Endothelial cell of umbilical vein (primary cell): ENCODE results near the gene XPO6. TPM values are rescaled to one million over a fixed set of nuclear protein-coding genes. Genes with fewer than 3 reads are reported as not detected.

Experiments used
- BruUV-seq: library from RNA; stranded (reverse); fragments of 400-500 nt; replicated peaks from 2 replicates; lab custom pipeline; 2021; lab: Mats Ljungman, UMichigan
- CTCF ChIA-PET: fragments of 300-600, 350-600 bp; sonication (Branson Sonifier 250); formaldehyde crosslinking; loops from one replicate; lab custom pipeline; 2021; ENCODE audit warnings: antibody characterized with exemption, inconsistent platforms; lab: Charles Lee
- POLR2A ChIA-PET: fragments of 300-600, 350-600 bp; sonication (Branson Sonifier 250); formaldehyde crosslinking; loops from one replicate; lab custom pipeline; 2021; ENCODE audit warnings: antibody characterized with exemption, inconsistent platforms; lab: Charles Lee
- DNase-seq: peaks from one replicate; pipeline ENCODE4 v3.0.0-alpha.2; 2011; ENCODE audit warnings: low read depth, low spot score
- FAIRE-seq: peaks from 2 replicates; lab custom pipeline; 2011; peaks lifted over from hg19 to GRCh38; lab: Jason Lieb, UNC
- H2AFZ ChIP-seq: 2 replicates; pipeline ENCODE4 v1.6.0; 2012; ENCODE audit warnings: low read depth, low read length, control low read depth, inconsistent platforms
- H3K27ac ChIP-seq: 2 replicates; pipeline ENCODE4 v1.5.1; 2011; ENCODE audit warnings: low read depth, mild to moderate bottlenecking, control low read depth, low read length, moderate library complexity; ENCODE audit not compliant: insufficient read depth
- H3K27me3 ChIP-seq, 2 experiments: 2 replicates each; pipeline versions ENCODE4 v1.6.0 to v1.6.1; 2011; ENCODE audit warnings: low read length in 2 of 2, mixed read lengths in 1 of 2; ENCODE audit not compliant: control insufficient read depth in 2 of 2, insufficient read depth in 2 of 2
- H3K36me3 ChIP-seq, 2 experiments: 2 replicates in 1 of 2; 3 replicates in 1 of 2; pipeline ENCODE4 v1.5.1; 2011; ENCODE audit warnings: low read length in 2 of 2, mild to moderate bottlenecking in 1 of 2, moderate library complexity in 1 of 2; ENCODE audit not compliant: control insufficient read depth in 2 of 2, insufficient read depth in 2 of 2; ENCODE audit errors: extremely low read depth in 1 of 2
- H3K4me1 ChIP-seq: 3 replicates; pipeline ENCODE4 v1.5.1; 2011; ENCODE audit warnings: mild to moderate bottlenecking, low read length; ENCODE audit not compliant: control insufficient read depth, insufficient read depth; ENCODE audit errors: extremely low read depth
- H3K4me2 ChIP-seq: 2 replicates; pipeline ENCODE4 v1.6.1; 2011; ENCODE audit warnings: low read length, control low read depth, mixed read lengths; ENCODE audit not compliant: insufficient read depth
- H3K4me3 ChIP-seq, 3 experiments: fragments of 200-600 bp in 1 of 3; sonication (generic), shearing (Covaris generic) in 1 of 3; replicated peaks in 1 of 3; 2 replicates each; pipeline ENCODE4 v1.5.1; 2011 to 2016; ENCODE audit warnings: control low read depth in 3 of 3, low read length in 3 of 3, mild to moderate bottlenecking in 2 of 3, inconsistent platforms in 1 of 3, low read depth in 1 of 3, moderate library complexity in 1 of 3; ENCODE audit not compliant: insufficient read depth in 1 of 3
- H3K79me2 ChIP-seq: 2 replicates; pipeline ENCODE4 v1.6.0; 2012; ENCODE audit warnings: low read length, inconsistent platforms; ENCODE audit not compliant: control insufficient read depth, insufficient read depth
- H3K9ac ChIP-seq: replicated peaks from 2 replicates; pipeline ENCODE3; 2011; ENCODE audit warnings: low read length, control low read depth; ENCODE audit not compliant: insufficient read depth; ENCODE audit errors: extremely low read depth
- H3K9me1 ChIP-seq: replicated peaks from 3 replicates; pipeline ENCODE4 v1.6.0; 2011; ENCODE audit warnings: mild to moderate bottlenecking, low read length; ENCODE audit not compliant: control insufficient read depth, insufficient read depth; ENCODE audit errors: extremely low read depth
- H3K9me3 ChIP-seq: replicated peaks from 2 replicates; pipeline ENCODE4 v1.5.1; 2012; ENCODE audit warnings: low read length, inconsistent platforms; ENCODE audit not compliant: control insufficient read depth, insufficient read depth
- H4K20me1 ChIP-seq: replicated peaks from 2 replicates; pipeline ENCODE3; 2011; ENCODE audit warnings: mild to moderate bottlenecking, low read length; ENCODE audit not compliant: control insufficient read depth, insufficient read depth; ENCODE audit errors: extremely low read depth
- FOS ChIP-seq: IDR thresholded peaks from 2 replicates; pipeline ENCODE4 v1.6.1; 2011; ENCODE audit warnings: mild to moderate bottlenecking, low read length, moderate library complexity, borderline replicate concordance; ENCODE audit not compliant: insufficient read depth
- JUN ChIP-seq: IDR thresholded peaks from 2 replicates; pipeline ENCODE4 v1.6.1; 2011; ENCODE audit warnings: borderline replicate concordance, low read depth; ENCODE audit not compliant: insufficient read length, insufficient read depth
- MYC ChIP-seq: IDR thresholded peaks from one replicate; pipeline ENCODE4 v1.6.1; 2011; ENCODE audit warnings: mild to moderate bottlenecking, low read depth, low read length
- POLR2A ChIP-seq: IDR thresholded peaks from 2 replicates; pipeline ENCODE4 v1.6.1; 2012; ENCODE audit warnings: low read depth, mild to moderate bottlenecking, control low read depth, low read length
- POLR2AphosphoS5 ChIP-seq: IDR thresholded peaks from 2 replicates; pipeline ENCODE4 v1.6.1; 2012; ENCODE audit warnings: low read depth, mild to moderate bottlenecking, control low read depth, low read length, moderate library complexity; ENCODE audit not compliant: insufficient read depth
- dilution Hi-C: fragments of 300-500 bp; cut with MboI; formaldehyde crosslinking; loops from one replicate; pipeline ENCODE4 v1.15.0; 2019; ENCODE audit warnings: low sequenced_read_pairs; ENCODE audit not compliant: extremely low pct_ligation_motif_present
- intact Hi-C: fragments of 100-400 bp; cut with micrococcal nuclease; formaldehyde crosslinking; loops from one replicate; pipeline ENCODE4 v1.10.0; 2022
- polyA plus RNA-seq, 4 experiments: library from polyadenylated mRNA; depleted of rRNA in 3 of 4; stranded (reverse) in 3 of 4; unstranded in 1 of 4; fragments of >200 nt; gene quantifications; 2 replicates each; pipeline versions ENCODE4 v1.2.1 to v1.2.3, GENCODE V29; 2011 to 2012; ENCODE audit warnings: missing spikeins in 1 of 4
- total RNA-seq: library from RNA; stranded (reverse); gene quantifications from 2 replicates; pipeline ENCODE4 v1.2.3, GENCODE V29; 2021
- TF ChIP-seq, protein P1 (sequence below): IDR thresholded peaks from 2 replicates; pipeline ENCODE4 v1.6.1; 2011; ENCODE audit not compliant: insufficient read depth, insufficient read length
- TF ChIP-seq, protein P2 (sequence below), 2 donors: IDR thresholded peaks; 1 replicate in 1 of 2; 2 replicates in 1 of 2; pipeline ENCODE4 v1.5.1; 2011; ENCODE audit warnings: low read length in 2 of 2, mild to moderate bottlenecking in 2 of 2, moderate library complexity in 2 of 2, control low read depth in 1 of 2, inconsistent platforms in 1 of 2, low read depth in 1 of 2; ENCODE audit not compliant: insufficient read depth in 1 of 2; ENCODE audit errors: extremely low read depth in 1 of 2

The XPO6 gene
- total and polyA plus RNA-seq, 2 donors (not counting 3 experiments of a cell fraction or from before 2014, with no cell fraction given) = 170 to 272 TPM

DNA sequence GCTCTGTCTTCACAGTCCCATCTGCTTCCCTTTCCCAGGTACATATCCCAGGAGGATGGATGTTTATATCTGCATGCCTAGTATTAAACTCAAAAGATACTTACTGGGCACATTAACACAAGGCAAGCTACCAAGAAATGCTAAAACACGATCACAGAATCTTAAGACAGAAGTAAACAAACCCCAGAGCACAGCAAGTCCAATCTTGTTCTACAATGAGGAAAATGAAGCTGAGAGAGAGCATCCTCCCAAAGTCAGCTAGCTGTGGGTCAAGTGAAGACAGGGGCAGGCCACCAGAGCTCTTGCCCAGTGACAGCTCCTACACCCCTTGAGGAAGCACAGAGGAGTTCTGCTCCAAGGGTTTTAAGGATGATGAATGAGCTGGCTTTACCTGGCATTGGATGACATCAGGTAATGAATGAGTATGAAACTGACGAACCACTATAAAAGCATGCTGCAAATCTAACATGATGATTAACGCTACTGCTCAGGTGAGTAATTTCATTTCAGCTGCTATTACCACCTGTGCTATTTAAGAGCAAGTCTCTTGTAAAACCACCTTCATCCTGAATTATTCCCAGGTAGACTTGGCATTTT lies 20.3 kb downstream of the XPO6 start:
- Histone ChIP-seq H3K9me3 (no peaks in the 10 kb centered on the region), H3K79me2 (peaks cover 99% of the 10 kb centered on the region), H3K27ac (no peak overlapping the region), H3K27me3 (no peaks in the 10 kb centered on the region), H3K9me1 (peaks cover 3% of the 10 kb centered on the region), H3K4me3 (no peak overlapping the region), H2AFZ (no peak overlapping the region), H3K4me1 (peaks cover 14% of the 10 kb centered on the region), H3K4me2 (no peak overlapping the region), H3K9ac (no peak overlapping the region), H3K36me3 (no peaks in the 10 kb centered on the region), H4K20me1 (peaks cover 9% of the 10 kb centered on the region)
- dilution Hi-C loops (no loop called here), intact Hi-C loops (no loop called here)
- BruUV-seq = no TSS peak
- no peak for FAIRE-seq
- CTCF ChIA-PET = interaction anchor here (1.4 kb wide), 1 partner anchor 11 kb away, joined by 3 read pairs; no protein-coding TSS in a partner anchor
- TF ChIP-seq POLR2A (no peak), MYC (no peak), FOS (no peak), POLR2AphosphoS5 (no peak), JUN (no peak)
- TF ChIP-seq, protein P1, sequence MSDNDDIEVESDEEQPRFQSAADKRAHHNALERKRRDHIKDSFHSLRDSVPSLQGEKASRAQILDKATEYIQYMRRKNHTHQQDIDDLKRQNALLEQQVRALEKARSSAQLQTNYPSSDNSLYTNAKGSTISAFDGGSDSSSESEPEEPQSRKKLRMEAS = no peak
- TF ChIP-seq, protein P2, sequence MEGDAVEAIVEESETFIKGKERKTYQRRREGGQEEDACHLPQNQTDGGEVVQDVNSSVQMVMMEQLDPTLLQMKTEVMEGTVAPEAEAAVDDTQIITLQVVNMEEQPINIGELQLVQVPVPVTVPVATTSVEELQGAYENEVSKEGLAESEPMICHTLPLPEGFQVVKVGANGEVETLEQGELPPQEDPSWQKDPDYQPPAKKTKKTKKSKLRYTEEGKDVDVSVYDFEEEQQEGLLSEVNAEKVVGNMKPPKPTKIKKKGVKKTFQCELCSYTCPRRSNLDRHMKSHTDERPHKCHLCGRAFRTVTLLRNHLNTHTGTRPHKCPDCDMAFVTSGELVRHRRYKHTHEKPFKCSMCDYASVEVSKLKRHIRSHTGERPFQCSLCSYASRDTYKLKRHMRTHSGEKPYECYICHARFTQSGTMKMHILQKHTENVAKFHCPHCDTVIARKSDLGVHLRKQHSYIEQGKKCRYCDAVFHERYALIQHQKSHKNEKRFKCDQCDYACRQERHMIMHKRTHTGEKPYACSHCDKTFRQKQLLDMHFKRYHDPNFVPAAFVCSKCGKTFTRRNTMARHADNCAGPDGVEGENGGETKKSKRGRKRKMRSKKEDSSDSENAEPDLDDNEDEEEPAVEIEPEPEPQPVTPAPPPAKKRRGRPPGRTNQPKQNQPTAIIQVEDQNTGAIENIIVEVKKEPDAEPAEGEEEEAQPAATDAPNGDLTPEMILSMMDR (IDR thresholded peaks at IDR 0.05; ENCODE audit: extremely low read depth in 1 of 2, insufficient read depth in 1 of 2, low read depth in 1 of 2, low read length in 2 of 2) = no peak
- DNase-seq = no peak
- POLR2A ChIA-PET = no interaction called here
